ENCODE data around the gene KMT2B. TPM values are rescaled to one million over a fixed set of nuclear protein-coding genes. Genes with fewer than 3 reads are reported as not detected.

The KMT2B gene
- total and polyA plus RNA-seq, 8 donors: 16.7 to 59.9 (median 24.2) TPM

DNA sequence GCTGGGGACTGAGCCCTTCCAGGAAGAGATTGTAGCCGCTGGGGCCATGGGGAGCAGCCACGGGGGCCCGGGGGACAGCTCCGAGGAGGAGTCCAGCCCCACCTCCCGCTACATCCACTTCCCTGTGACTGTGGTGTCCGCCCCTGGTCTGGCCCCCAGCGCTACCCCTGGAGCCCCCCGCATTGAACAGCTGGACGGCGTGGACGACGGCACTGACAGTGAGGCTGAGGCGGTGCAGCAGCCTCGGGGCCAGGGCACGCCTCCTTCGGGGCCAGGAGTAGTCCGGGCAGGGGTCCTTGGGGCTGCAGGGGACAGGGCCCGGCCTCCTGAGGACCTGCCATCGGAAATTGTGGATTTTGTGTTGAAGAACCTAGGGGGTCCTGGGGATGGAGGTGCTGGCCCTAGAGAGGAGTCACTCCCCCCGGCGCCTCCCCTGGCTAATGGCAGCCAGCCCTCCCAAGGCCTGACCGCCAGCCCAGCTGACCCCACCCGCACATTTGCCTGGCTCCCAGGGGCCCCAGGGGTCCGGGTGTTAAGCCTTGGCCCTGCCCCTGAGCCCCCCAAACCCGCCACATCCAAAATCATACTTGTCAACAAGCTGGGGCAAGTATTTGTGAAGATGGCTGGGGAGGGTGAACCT, 14.9 kb downstream of the KMT2B start:
- peaks cover 4 to 57% (median 36%) of the 10 kb centered on the region in 3 donors for H3K36me3 ChIP-seq
- H3K4me1 ChIP-seq: no peaks in the 10 kb centered on the region
- no peak overlapping the region for H3K4me3 ChIP-seq
- intact Hi-C loops (cut with DNase I): no loop called here
- no peak overlapping the region for H3K27ac ChIP-seq
- WGBS, 2 donors: 92% methylated on average over 25 of the region's 25 CpGs
- FAIRE-seq (no peak), DNase-seq (peak in 1 of 6 donors; percentile 34), ATAC-seq (no peak)
- TF ChIP-seq, protein P1, sequence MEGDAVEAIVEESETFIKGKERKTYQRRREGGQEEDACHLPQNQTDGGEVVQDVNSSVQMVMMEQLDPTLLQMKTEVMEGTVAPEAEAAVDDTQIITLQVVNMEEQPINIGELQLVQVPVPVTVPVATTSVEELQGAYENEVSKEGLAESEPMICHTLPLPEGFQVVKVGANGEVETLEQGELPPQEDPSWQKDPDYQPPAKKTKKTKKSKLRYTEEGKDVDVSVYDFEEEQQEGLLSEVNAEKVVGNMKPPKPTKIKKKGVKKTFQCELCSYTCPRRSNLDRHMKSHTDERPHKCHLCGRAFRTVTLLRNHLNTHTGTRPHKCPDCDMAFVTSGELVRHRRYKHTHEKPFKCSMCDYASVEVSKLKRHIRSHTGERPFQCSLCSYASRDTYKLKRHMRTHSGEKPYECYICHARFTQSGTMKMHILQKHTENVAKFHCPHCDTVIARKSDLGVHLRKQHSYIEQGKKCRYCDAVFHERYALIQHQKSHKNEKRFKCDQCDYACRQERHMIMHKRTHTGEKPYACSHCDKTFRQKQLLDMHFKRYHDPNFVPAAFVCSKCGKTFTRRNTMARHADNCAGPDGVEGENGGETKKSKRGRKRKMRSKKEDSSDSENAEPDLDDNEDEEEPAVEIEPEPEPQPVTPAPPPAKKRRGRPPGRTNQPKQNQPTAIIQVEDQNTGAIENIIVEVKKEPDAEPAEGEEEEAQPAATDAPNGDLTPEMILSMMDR (IDR thresholded peaks at IDR 0.05): no peak
- H3K9me3 ChIP-seq: no peaks in the 10 kb centered on the region
- no peaks in the 10 kb centered on the region for H3K27me3 ChIP-seq

DNA sequence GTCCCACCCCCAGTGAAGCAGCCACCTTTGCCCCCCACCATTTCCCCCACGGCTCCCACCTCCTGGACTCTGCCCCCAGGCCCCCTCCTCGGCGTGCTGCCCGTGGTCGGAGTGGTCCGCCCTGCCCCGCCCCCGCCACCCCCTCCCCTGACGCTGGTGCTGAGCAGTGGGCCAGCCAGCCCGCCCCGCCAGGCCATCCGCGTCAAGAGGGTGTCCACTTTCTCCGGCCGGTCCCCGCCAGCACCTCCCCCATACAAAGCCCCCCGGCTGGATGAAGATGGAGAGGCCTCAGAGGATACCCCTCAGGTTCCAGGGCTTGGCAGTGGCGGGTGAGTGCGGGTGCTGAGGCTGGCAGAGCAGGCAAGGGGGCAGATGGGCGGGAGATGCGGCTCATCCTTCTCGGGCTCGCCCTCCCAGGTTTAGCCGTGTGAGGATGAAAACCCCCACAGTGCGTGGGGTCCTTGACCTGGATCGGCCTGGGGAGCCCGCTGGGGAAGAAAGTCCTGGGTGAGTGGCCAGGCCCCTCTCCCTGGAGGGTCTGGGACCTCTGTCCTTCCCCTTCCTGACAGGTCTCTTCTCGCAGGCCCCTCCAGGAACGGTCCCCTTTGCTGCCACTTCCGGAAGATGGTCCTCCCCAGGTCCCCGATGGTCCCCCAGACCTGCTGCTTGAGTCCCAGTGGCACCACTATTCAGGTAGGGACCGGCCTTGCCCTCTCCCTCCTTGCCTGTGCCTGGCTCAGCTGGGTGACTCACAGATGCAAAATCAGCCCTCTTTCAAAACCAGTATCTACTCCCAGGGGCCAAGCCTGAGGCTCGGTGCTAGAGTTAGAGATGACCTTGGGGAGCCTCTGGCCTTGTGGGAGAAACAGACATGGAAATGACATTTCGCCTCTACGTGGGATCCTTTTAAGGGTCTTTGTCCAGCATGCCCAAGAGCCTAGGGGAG, 15.7 kb downstream of the KMT2B start:
- no peak for ATAC-seq
- no peak for FAIRE-seq
- H3K9me3 ChIP-seq: no peaks in the 10 kb centered on the region
- no peak overlapping the region for H3K27ac ChIP-seq
- peak in 2 of 6 donors; percentile 30 to 71 for DNase-seq
- H3K4me3 ChIP-seq: no peak overlapping the region
- intact Hi-C loops (cut with DNase I): no loop called here
- H3K27me3 ChIP-seq: no peaks in the 10 kb centered on the region
- H3K4me1 ChIP-seq: no peaks in the 10 kb centered on the region
- 89 to 91% methylated on average over 29 to 35 of the region's 35 CpGs for WGBS, 2 donors
- TF ChIP-seq, protein P1 (IDR thresholded peaks at IDR 0.05): no peak
- peaks cover 8 to 52% (median 29%) of the 10 kb centered on the region in 3 donors for H3K36me3 ChIP-seq

GRCh38 chr19:35734273-35734672, 16.5 kb downstream of the KMT2B start:
- Histone ChIP-seq H3K9me3 (no peaks in the 10 kb centered on the region), H3K4me3 (no peak overlapping the region), H3K4me1 (no peaks in the 10 kb centered on the region), H3K36me3 (peaks cover 6 to 44% (median 21%) of the 10 kb centered on the region in 3 donors), H3K27ac (no peak overlapping the region), H3K27me3 (no peaks in the 10 kb centered on the region)
- TF ChIP-seq, protein P1 (IDR thresholded peaks at IDR 0.05): no peak
- DNase-seq (no peak), ATAC-seq (no peak), FAIRE-seq (no peak)
- intact Hi-C loops (cut with DNase I): no loop called here
- WGBS, 2 donors: 96 to 99% methylated on average over 8 of the region's 8 CpGs

- DNase-seq (no peak), ATAC-seq (no peak), FAIRE-seq (no peak)
- 79 to 86% methylated on average over 5 of the region's 5 CpGs for WGBS, 2 donors
- TF ChIP-seq, protein P1 (IDR thresholded peaks at IDR 0.05): no peak
- peaks cover 5 to 37% (median 15%) of the 10 kb centered on the region in 3 donors for H3K36me3 ChIP-seq
- H3K4me3 ChIP-seq: no peak overlapping the region
- intact Hi-C loops (cut with DNase I): no loop called here
- H3K9me3 ChIP-seq: no peaks in the 10 kb centered on the region
- no peaks in the 10 kb centered on the region for H3K27me3 ChIP-seq
- H3K27ac ChIP-seq: no peak overlapping the region
- peaks cover 0 to 1% (median 0%) of the 10 kb centered on the region in 3 donors for H3K4me1 ChIP-seq
Measured at GRCh38 chr19:35734889-35735288, 17.1 kb downstream of the KMT2B start.
